Kidney epithelial cell (primary cell): ENCODE data around the gene JPH2. TPM values are rescaled to one million over a fixed set of nuclear protein-coding genes. Genes with fewer than 3 reads are reported as not detected.
A peak's percentile ranks its signal among the peaks of the same experiment; 100 is the strongest.
"Not testable (repeated sequence)": the region's sequence is repeated elsewhere in the genome, so short reads cannot be mapped to it uniquely, and the experiment has no call there.

ENCODE experiments used
- DNase-seq: peaks from one replicate; pipeline ENCODE4 v3.0.0-alpha.2; 2010; ENCODE audit warnings: low read depth
- H3K27me3 ChIP-seq: 2 replicates; pipeline ENCODE4 v1.6.0; 2011; ENCODE audit warnings: low read length; ENCODE audit not compliant: control insufficient read depth, insufficient read depth
- H3K36me3 ChIP-seq: 2 replicates; pipeline ENCODE4 v1.5.1; 2011; ENCODE audit warnings: low read length; ENCODE audit not compliant: control insufficient read depth, insufficient read depth
- H3K4me3 ChIP-seq: 2 replicates; pipeline ENCODE4 v1.5.1; 2011; ENCODE audit warnings: low read depth, mild to moderate bottlenecking, control low read depth, low read length
- CTCF ChIP-seq: IDR thresholded peaks from 2 replicates; pipeline ENCODE4 v1.5.1; 2011; ENCODE audit warnings: mild to moderate bottlenecking, moderate library complexity, low read length, control low read depth, inconsistent platforms; ENCODE audit not compliant: insufficient read depth, poor library complexity, severe bottlenecking
- total RNA-seq: library from RNA; depleted of rRNA; stranded (reverse); fragments of >200 nt; gene quantifications from 2 replicates; pipeline ENCODE4 v1.2.3, GENCODE V29; 2015

The JPH2 gene
- 2.4 and 3.0 TPM in 2 replicates for total RNA-seq

DNA sequence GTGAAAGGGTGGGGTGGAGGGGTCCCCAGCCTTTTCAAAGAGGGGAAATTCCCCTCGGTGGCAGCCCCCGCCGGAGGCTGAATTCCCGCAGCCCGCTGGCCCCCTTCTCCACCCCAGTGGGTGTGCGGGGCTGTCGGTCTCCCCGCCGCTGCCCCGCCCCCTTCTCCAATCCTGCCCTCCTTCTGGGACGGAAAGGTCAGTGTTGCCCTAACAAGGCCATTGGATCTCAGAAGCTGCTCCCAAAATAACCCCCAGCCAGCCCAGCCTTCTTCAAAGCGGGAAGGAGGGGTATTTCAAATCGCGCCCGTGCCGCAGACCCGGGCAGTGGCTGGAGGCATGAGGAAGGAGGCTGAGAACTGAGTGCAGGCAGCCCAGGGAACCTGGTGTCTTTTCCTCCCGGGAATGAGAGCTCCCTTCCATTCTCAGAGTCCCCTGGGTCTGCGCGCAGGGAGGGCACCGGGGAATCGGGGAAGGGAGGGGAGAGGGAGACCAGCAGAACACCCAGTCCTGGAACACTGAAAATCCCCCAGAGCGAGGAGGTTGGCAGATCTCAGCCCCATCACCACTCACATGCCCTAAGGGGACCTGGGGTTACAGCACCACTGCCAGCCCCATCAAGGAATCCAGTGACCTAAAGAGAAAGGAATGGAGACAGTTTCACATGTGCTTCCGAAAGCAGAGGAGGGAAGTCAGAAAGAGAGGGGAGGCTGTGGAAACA lies at the start of gene JPH2:
JPH2 (minus strand) TSS at position 135 of the 718 bp plus-strand sequence. CDS start 483 bp downstream, outside the sequence.
- no peaks in the 10 kb centered on the region for H3K36me3 ChIP-seq
- TF ChIP-seq CTCF = no peak
- H3K27me3 ChIP-seq = peaks cover 2% of the 10 kb centered on the region
- peak; percentile 58 for DNase-seq
- H3K4me3 ChIP-seq = peak within 1 kb of the TSS; percentile 35

DNA sequence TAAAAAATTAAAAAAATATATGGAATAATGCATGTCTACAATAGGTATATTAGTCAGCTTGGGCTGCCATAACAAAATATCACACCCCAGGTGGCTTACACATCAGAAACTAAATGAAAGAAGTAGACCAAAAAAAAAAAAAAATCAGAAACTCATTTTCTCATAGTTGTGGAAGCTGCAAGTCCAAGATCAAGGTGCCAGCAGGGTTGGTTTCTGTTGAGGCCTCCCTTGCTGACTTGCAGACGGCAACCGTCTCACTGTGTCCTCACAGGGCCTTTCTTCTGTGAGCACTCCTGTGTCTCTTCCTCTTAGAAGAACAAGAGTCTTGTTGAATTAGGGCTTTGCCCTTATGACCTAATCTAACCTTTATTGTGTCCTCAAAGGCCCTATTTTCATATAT lies 48.7 kb upstream of the JPH2 start:
- TF ChIP-seq CTCF = no peak
- no peaks in the 10 kb centered on the region for H3K27me3 ChIP-seq
- H3K4me3 ChIP-seq = no peak overlapping the region
- H3K36me3 ChIP-seq = no peaks in the 10 kb centered on the region
- no peak for DNase-seq

GRCh38 chr20:44234566-44235317 lies 47.8 kb upstream of the JPH2 start:
- Histone ChIP-seq H3K4me3 (no peak overlapping the region), H3K36me3 (no peaks in the 10 kb centered on the region), H3K27me3 (no peaks in the 10 kb centered on the region)
- DNase-seq = no peak
- TF ChIP-seq CTCF = no peak

DNA sequence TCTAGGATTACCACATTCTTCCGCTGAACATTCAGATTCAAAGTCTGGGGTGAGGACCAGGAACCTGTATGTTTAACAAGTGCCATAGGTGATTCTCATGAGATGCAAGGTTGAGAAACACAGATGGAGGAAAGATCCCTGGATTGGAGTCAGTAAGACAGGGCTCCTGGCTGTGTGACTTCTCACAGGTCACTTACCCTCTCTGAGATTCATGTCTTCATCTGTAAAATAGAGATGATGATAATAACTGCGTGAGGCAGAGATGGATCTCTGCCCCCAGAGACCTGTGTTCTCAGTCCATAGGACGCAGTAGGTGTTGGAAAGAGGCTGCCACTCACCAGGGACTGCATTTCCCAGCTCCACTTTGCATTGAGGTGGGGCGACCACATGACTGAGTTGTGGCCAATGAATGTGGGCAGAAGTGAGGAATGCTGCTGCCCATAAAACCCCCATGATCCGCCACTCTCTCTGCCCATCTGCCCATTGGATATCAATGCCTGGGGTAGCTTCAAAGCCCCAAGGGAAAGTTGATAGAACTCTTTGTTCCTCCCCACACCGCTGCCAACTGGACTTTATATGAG lies 46.5 kb upstream of the JPH2 start:
- Histone ChIP-seq H3K4me3 (no peak overlapping the region), H3K36me3 (no peaks in the 10 kb centered on the region), H3K27me3 (no peaks in the 10 kb centered on the region)
- no peak for DNase-seq
- TF ChIP-seq CTCF = no peak

DNA sequence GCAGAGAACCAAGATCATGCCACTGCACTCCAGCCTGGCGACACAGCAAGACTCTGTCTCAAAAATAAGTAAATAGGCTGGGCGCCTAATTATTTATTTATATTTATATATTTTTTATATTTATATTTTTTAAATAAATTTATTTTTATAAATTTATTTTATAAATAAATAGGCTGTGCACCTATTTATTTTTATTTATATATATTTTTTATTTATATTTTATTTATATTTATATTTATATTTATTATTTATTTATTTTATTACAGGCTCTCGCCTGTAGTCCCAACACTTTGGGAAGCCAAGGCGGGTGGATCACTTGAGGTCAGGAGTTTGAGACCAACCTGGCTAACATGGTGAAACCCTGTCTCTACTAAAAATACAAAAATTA lies 45.5 kb upstream of the JPH2 start:
- DNase-seq, H3K4me3 ChIP-seq, H3K36me3 ChIP-seq, H3K27me3 ChIP-seq: not testable (repeated sequence)

DNA sequence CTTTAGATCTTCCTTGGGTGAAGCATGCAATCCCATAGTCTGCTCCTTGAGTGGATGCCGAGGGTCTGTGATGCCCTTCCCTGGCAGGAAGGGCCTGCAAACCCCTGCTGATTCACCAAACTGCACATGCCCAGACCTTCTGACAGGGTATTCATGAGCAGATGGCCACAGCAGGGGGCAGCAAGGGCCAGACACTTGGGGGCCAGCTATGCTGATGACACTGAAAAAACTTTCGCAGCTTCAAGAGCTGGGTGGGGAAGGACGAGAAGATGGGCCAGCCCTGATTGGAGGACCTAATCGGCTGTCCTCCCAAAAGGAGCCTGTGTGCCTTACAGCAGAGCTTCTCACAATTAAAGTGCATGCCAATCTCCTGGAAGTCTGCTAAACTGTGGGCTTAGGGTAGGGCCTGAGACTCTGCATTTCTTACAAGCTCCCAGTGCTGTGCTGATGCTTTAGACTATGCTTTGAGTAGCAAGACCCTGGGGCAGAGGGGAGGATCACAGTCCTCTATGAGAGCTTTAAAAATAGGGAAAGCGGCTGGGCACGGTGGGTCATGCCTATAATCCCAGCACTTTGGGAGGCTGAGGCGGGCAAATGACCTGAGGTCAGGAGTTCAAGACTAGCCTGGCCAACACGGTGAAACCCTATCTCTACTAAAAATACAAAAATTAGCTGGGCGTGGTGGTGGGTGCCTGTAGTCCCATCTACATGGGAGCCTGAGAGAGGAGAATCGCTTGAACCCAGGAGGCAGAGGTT lies 44.9 kb upstream of the JPH2 start:
- no peaks in the 10 kb centered on the region for H3K36me3 ChIP-seq
- no peak overlapping the region for H3K4me3 ChIP-seq
- H3K27me3 ChIP-seq = no peaks in the 10 kb centered on the region
- no peak for DNase-seq
- no peak for TF ChIP-seq CTCF
